GM10847 (cell line): ENCODE data around the gene GPR35.

Source experiments
- POLR2A ChIP-seq: IDR thresholded peaks from 2 replicates; pipeline ENCODE4 v1.6.1; 2011; ENCODE audit not compliant: insufficient read length; ENCODE audit errors: extremely low read depth

Gene GPR35

GRCh38 chr2:240586198-240586918, 38.9 kb upstream of the GPR35 start, which contains the start of gene CAPN10:
Gene CAPN10 (plus strand): TSS chr2:240586734. CDS start chr2:240586912, 178 bp downstream.
- peak; percentile 72 for TF ChIP-seq POLR2A

GRCh38 chr2:240586919-240587800, 38.1 kb upstream of the GPR35 start:
- TF ChIP-seq POLR2A, result no peak

GRCh38 chr2:240588006-240588655, 37.1 kb upstream of the GPR35 start:
- no peak for TF ChIP-seq POLR2A

- no peak for TF ChIP-seq POLR2A
Observed at GRCh38 chr2:240588669-240589068, 36.6 kb upstream of the GPR35 start.

GRCh38 chr2:240589375-240589774, 35.9 kb upstream of the GPR35 start:
- TF ChIP-seq POLR2A, result no peak

GRCh38 chr2:240589850-240590525, 35.3 kb upstream of the GPR35 start:
- no peak for TF ChIP-seq POLR2A

GRCh38 chr2:240590681-240591111, 34.6 kb upstream of the GPR35 start:
- no peak for TF ChIP-seq POLR2A

GRCh38 chr2:240591226-240591625, 34.1 kb upstream of the GPR35 start:
- no peak for TF ChIP-seq POLR2A

GRCh38 chr2:240591784-240592183, 33.5 kb upstream of the GPR35 start:
- TF ChIP-seq POLR2A, result no peak

GRCh38 chr2:240593026-240593702, 32.1 kb upstream of the GPR35 start:
- TF ChIP-seq POLR2A, result no peak

GRCh38 chr2:240593703-240594451, 31.4 kb upstream of the GPR35 start:
- no peak for TF ChIP-seq POLR2A

- no peak for TF ChIP-seq POLR2A
Observed at GRCh38 chr2:240594511-240595380, 30.5 kb upstream of the GPR35 start.
